ENCODE data around the gene ZNG1C. TPM values are rescaled to one million over a fixed set of nuclear protein-coding genes. Genes with fewer than 3 reads are reported as not detected.
"Not testable (repeated sequence)": the region's sequence is repeated elsewhere in the genome, so short reads cannot be mapped to it uniquely, and the experiment has no call there.

Gene ZNG1C
- total and polyA plus RNA-seq, 4 experiments from 2014 or later = 16.0 to 45.8 (median 30.7) TPM

DNA sequence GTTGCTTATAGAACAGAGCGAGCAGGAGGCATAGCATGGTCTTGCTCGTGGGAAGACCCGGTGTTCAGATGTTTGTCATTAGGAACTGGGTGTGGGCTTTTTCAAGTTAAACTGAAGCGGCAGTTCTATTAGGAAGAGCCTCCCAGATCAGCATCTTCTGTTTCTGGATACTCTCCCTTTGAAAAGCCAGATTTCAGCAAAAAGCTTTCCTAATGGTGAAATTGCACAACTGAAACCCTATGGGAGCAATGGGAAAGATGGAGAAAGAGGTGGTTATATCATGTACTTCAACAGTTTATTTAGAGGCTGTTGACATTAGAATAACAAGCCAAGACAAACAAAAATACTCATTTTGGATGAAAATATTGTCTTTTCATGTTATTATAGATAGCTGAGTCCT is 102.2 kb downstream of the ZNG1C start:
- H3K27me3 Mint-ChIP-seq; CTCF ChIA-PET (ENCODE audit: partially characterized antibody); H3K36me3 Mint-ChIP-seq; POLR2A ChIA-PET (ENCODE audit: partially characterized antibody); H3K27ac Mint-ChIP-seq; H3K27ac ChIP-seq (ENCODE audit: low read depth, low read length); DNase-seq; intact Hi-C loops (cut with micrococcal nuclease); H3K4me3 ChIP-seq (ENCODE audit: low read length in 2 of 2); H3K4me3 Mint-ChIP-seq; H3K27me3 ChIP-seq (ENCODE audit: insufficient read depth, low read length); H3K9me3 Mint-ChIP-seq; H3K4me1 Mint-ChIP-seq; H3K4me1 ChIP-seq (ENCODE audit: insufficient read depth, low read length); H3K36me3 ChIP-seq (ENCODE audit: insufficient read depth, low read length); H3K9me3 ChIP-seq (ENCODE audit: control insufficient read depth in 1 of 2, low read length in 2 of 2): not testable (repeated sequence)

Other genes with a start within 250 kb of the ZNG1C start
- under 1 TPM in 1 of 2 experiments, not detected in 1; 0.32 TPM for gene FOXD4L3, start 60.9 kb downstream of the ZNG1C start, total RNA-seq
- gene FOXD4L3, start 60.9 kb downstream of the ZNG1C start, polyA plus RNA-seq = not detected
- gene PGM5, start 114.6 kb downstream of the ZNG1C start, total RNA-seq = not detected
- not detected for gene PGM5, start 114.6 kb downstream of the ZNG1C start, polyA plus RNA-seq